Natural killer cell (primary cell): ENCODE data around the gene BCL2. TPM values are rescaled to one million over a fixed set of nuclear protein-coding genes. Genes with fewer than 3 reads are reported as not detected.

Experiments
- ATAC-seq, 3 donors: fragments of 150-1000 bp in 2 of 3; fragments of 200-7000 bp in 1 of 3; cut with Tn5 transposase; 1 replicate in 1 of 3; 2 replicates in 2 of 3; pipeline ENCODE4 v1.10.0; 2021; ENCODE audit warnings: mild to moderate bottlenecking in 2 of 3, moderate library complexity in 2 of 3
- DNase-seq, 2 donors: peaks; one replicate each; pipeline versions ENCODE4 v3.0.0 to v3.0.0-alpha.2; 2013 to 2021; ENCODE audit warnings: mixed read lengths in 1 of 2
- H3K27ac ChIP-seq: one replicate; pipeline ENCODE4 v1.5.1; 2013; ENCODE audit warnings: mild to moderate bottlenecking, low read length
- H3K27me3 ChIP-seq: one replicate; pipeline ENCODE4 v1.6.1; 2013; ENCODE audit warnings: low read length; ENCODE audit not compliant: control insufficient read depth, insufficient read depth
- H3K36me3 ChIP-seq: one replicate; pipeline ENCODE4 v1.6.1; 2013; ENCODE audit warnings: low read length; ENCODE audit not compliant: control insufficient read depth, insufficient read depth
- H3K4me1 ChIP-seq: one replicate; pipeline ENCODE4 v1.6.1; 2013; ENCODE audit warnings: low read length; ENCODE audit not compliant: control insufficient read depth, insufficient read depth
- H3K4me3 ChIP-seq: one replicate; pipeline ENCODE4 v1.5.1; 2013; ENCODE audit warnings: low read length
- H3K9me3 ChIP-seq: one replicate; pipeline ENCODE4 v1.6.1; 2013; ENCODE audit warnings: low read length; ENCODE audit not compliant: control insufficient read depth, insufficient read depth
- H3K27ac Mint-ChIP-seq, 2 donors: one replicate each; pipeline ENCODE4 v1.8.0; 2022; ENCODE audit warnings: mild to moderate bottlenecking in 2 of 2, mixed read lengths in 2 of 2, moderate library complexity in 1 of 2
- H3K27me3 Mint-ChIP-seq, 2 donors: one replicate each; pipeline ENCODE4 v1.8.0; 2022; ENCODE audit warnings: low read depth in 2 of 2, mixed read lengths in 2 of 2
- H3K36me3 Mint-ChIP-seq: one replicate; pipeline ENCODE4 v1.8.0; 2022; ENCODE audit warnings: mixed read lengths
- H3K4me1 Mint-ChIP-seq, 2 donors: one replicate each; pipeline ENCODE4 v1.8.0; 2022; ENCODE audit warnings: mixed read lengths in 2 of 2
- H3K4me3 Mint-ChIP-seq: one replicate; pipeline ENCODE4 v1.8.0; 2022; ENCODE audit warnings: mild to moderate bottlenecking, moderate library complexity, mixed read lengths
- H3K9me3 Mint-ChIP-seq, 2 donors: one replicate each; pipeline ENCODE4 v1.8.0; 2022; ENCODE audit warnings: mixed read lengths in 2 of 2
- WGBS: methylation state at CpG from one replicate; pipeline ENCODE4 v1.1.7; 2013; ENCODE audit warnings: missing lambda C conversion rate; ENCODE audit not compliant: insufficient coverage; 5-methylcytosine and 5-hydroxymethylcytosine counted together
- intact Hi-C: fragments of 100-400 bp; cut with micrococcal nuclease; formaldehyde crosslinking; loops from one replicate; pipeline ENCODE4 v1.14.2; 2022
- total RNA-seq, 4 donors: library from RNA; stranded (reverse); fragments of 120-200 nt in 1 of 4; gene quantifications; one replicate each; pipeline versions ENCODE4 v1.2.3 to v1.2.4, GENCODE V29; 2013 to 2022
- TF ChIP-seq, protein P1 (sequence below): fragments of 200-600 bp; IDR thresholded peaks from one replicate; pipeline ENCODE4 v1.8.0; 2022; ENCODE audit warnings: antibody characterized with exemption

Gene BCL2
- total RNA-seq, 3 donors from 2014 or later (not counting 1 experiment from before 2014, with no cell fraction given) = 28.2 to 64.2 (median 33.4) TPM

DNA sequence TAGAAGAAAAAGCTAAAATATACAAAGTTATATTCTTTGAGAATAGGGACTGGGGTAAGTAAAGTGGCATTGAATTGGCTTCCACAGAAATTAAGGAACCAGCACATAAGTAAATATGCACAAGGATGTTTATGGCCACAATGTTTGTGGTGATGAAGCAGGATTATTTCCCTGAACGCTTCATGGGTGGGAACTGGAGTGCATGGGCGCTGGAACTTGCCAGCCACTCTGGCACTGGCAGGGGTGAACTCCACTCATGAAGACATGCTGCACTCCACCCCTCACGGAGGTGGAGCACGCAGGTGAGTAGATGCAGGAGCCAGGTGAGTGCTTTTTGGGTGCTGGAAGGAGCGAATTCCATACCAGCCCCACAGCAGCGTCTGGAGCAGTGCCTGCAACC is 94.1 kb downstream of the BCL2 start:
- no peak overlapping the region for H3K4me3 ChIP-seq
- no peaks in the 10 kb centered on the region for H3K36me3 ChIP-seq
- no peak overlapping the region for H3K27ac Mint-ChIP-seq
- H3K27ac ChIP-seq = no peak overlapping the region
- H3K4me3 Mint-ChIP-seq = no peak overlapping the region
- ATAC-seq (no peak), DNase-seq (no peak)
- intact Hi-C loops = loop anchor here (5.0 kb wide), 1 partner anchor 37 kb away; no protein-coding TSS in a partner anchor
- WGBS = 97% methylated on average over 6 of the region's 6 CpGs
- no peaks in the 10 kb centered on the region for H3K9me3 Mint-ChIP-seq
- H3K4me1 ChIP-seq = peaks cover 17% of the 10 kb centered on the region
- no peaks in the 10 kb centered on the region for H3K27me3 Mint-ChIP-seq
- H3K4me1 Mint-ChIP-seq = peaks cover 49 to 60% of the 10 kb centered on the region in 2 donors
- H3K36me3 Mint-ChIP-seq = no peaks in the 10 kb centered on the region
- H3K9me3 ChIP-seq = no peaks in the 10 kb centered on the region
- no peaks in the 10 kb centered on the region for H3K27me3 ChIP-seq
- TF ChIP-seq, protein P1, sequence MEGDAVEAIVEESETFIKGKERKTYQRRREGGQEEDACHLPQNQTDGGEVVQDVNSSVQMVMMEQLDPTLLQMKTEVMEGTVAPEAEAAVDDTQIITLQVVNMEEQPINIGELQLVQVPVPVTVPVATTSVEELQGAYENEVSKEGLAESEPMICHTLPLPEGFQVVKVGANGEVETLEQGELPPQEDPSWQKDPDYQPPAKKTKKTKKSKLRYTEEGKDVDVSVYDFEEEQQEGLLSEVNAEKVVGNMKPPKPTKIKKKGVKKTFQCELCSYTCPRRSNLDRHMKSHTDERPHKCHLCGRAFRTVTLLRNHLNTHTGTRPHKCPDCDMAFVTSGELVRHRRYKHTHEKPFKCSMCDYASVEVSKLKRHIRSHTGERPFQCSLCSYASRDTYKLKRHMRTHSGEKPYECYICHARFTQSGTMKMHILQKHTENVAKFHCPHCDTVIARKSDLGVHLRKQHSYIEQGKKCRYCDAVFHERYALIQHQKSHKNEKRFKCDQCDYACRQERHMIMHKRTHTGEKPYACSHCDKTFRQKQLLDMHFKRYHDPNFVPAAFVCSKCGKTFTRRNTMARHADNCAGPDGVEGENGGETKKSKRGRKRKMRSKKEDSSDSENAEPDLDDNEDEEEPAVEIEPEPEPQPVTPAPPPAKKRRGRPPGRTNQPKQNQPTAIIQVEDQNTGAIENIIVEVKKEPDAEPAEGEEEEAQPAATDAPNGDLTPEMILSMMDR = no peak

DNA sequence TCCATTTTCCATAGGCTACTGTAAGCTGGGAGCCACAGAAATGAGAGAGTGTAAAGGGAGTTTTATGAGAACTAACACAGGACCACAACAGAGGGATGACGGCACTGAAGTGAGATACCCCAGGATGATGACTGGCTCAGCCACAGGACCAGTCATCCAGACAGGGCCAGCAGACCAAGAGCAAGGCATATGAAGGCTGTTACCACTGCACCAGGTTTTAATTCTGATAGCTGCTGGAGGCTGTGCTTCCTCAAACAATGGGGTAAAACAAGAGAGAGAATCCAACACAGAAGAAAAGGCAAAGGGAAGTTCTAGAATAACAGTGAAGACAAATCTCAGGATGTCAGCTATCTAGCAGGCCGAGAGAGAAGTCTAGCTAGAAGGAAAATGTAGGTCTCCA is 94.9 kb downstream of the BCL2 start:
- no peaks in the 10 kb centered on the region for H3K9me3 ChIP-seq
- no peak overlapping the region for H3K27ac ChIP-seq
- no peaks in the 10 kb centered on the region for H3K36me3 Mint-ChIP-seq
- peak in 2 of 3 donors; percentile 39 to 57 for ATAC-seq
- no peaks in the 10 kb centered on the region for H3K27me3 Mint-ChIP-seq
- WGBS = 76% methylated on average over 2 of the region's 2 CpGs
- H3K4me3 Mint-ChIP-seq = no peak overlapping the region
- H3K4me1 ChIP-seq = peaks cover 19% of the 10 kb centered on the region
- TF ChIP-seq, protein P1 = no peak
- no peaks in the 10 kb centered on the region for H3K9me3 Mint-ChIP-seq
- H3K27ac Mint-ChIP-seq = peak overlapping the region; percentile 10 to 21
- no peaks in the 10 kb centered on the region for H3K27me3 ChIP-seq
- peaks cover 55 to 60% of the 10 kb centered on the region in 2 donors for H3K4me1 Mint-ChIP-seq
- H3K4me3 ChIP-seq = no peak overlapping the region
- intact Hi-C loops = loop anchor here (5.0 kb wide), 1 partner anchor 38 kb away; no protein-coding TSS in a partner anchor
- peak in 1 of 2 donors; percentile 35 for DNase-seq
- H3K36me3 ChIP-seq = no peaks in the 10 kb centered on the region

DNA sequence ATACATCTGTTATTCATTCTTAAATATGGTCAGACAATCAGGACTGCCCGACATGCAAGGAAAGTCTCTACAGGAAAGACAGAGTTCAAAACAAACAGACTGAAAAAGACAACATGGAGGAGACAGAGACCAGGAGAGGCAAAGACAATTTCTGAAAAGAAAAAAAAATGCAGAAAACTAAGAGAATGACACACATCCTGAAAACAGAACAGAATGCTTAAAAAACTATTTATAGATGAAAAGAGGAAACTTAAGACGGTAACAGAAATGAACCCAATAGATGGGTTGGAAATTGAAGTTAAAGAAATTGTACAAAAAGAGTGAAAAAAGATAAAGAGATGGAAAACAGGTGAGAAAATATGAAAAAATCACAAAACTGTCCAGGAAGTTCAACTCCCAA is 95.7 kb downstream of the BCL2 start:
- H3K4me3 Mint-ChIP-seq = no peak overlapping the region
- Histone ChIP-seq H3K27ac (peak overlapping the region; percentile 8), H3K4me3 (no peak overlapping the region), H3K4me1 (peaks cover 19% of the 10 kb centered on the region), H3K9me3 (no peaks in the 10 kb centered on the region), H3K27me3 (no peaks in the 10 kb centered on the region), H3K36me3 (no peaks in the 10 kb centered on the region)
- peaks cover 5% of the 10 kb centered on the region for H3K36me3 Mint-ChIP-seq
- H3K9me3 Mint-ChIP-seq = no peaks in the 10 kb centered on the region
- H3K27ac Mint-ChIP-seq = peak overlapping the region; percentile 10 to 21
- ATAC-seq (no peak), DNase-seq (no peak)
- H3K27me3 Mint-ChIP-seq = peaks cover 0 to 1% of the 10 kb centered on the region in 2 donors
- 42% methylated on average over 2 of the region's 2 CpGs for WGBS
- intact Hi-C loops = no loop called here
- TF ChIP-seq, protein P1 = no peak
- peaks cover 58 to 63% of the 10 kb centered on the region in 2 donors for H3K4me1 Mint-ChIP-seq

DNA sequence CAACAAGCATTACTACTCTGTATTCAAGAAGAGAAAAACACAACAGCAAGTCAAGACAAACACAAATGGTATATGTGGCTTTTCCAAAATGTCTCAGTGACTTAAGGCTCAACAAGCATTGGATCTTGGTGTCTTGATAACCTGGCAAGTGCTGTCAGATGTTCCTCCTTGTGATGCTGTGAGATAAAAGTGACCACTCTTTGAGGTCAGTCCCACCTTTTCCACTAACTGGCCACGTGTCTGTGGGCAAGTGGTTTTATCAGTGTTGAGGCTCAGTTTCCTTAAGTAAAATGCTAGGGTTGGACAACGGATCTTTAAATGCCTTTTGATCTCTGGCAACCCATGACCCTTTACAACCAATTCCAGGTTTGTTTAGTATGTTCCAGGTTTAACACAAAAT is 98.7 kb downstream of the BCL2 start:
- intact Hi-C loops = loop anchor here (2.0 kb wide), 1 partner anchor 14 kb away; no protein-coding TSS in a partner anchor
- TF ChIP-seq, protein P1 = no peak
- Histone ChIP-seq H3K4me1 (peaks cover 29% of the 10 kb centered on the region), H3K4me3 (no peak overlapping the region), H3K36me3 (no peaks in the 10 kb centered on the region), H3K27ac (no peak overlapping the region), H3K27me3 (no peaks in the 10 kb centered on the region), H3K9me3 (no peaks in the 10 kb centered on the region)
- ATAC-seq = peak; percentile 26 to 72 (median 50)
- Mint-ChIP-seq H3K36me3 (peaks cover 8% of the 10 kb centered on the region), H3K27me3 (peaks cover 0 to 2% of the 10 kb centered on the region in 2 donors), H3K27ac (peak overlapping the region in 1 of 2 donors; percentile 6), H3K4me3 (peak overlapping the region; percentile 62), H3K9me3 (no peaks in the 10 kb centered on the region), H3K4me1 (peaks cover 83% of the 10 kb centered on the region in 2 donors)
- 17% methylated on average over 1 of the region's 2 CpGs for WGBS
- no peak for DNase-seq
